ENCODE results near the gene TMEM239. TPM values are rescaled to one million over a fixed set of nuclear protein-coding genes. Genes with fewer than 3 reads are reported as not detected.

TMEM239 gene
- total and polyA plus RNA-seq, 2 of the 8 experiments (the other 6 are each of a cell fraction or from before 2014, with no cell fraction given), result not detected

DNA sequence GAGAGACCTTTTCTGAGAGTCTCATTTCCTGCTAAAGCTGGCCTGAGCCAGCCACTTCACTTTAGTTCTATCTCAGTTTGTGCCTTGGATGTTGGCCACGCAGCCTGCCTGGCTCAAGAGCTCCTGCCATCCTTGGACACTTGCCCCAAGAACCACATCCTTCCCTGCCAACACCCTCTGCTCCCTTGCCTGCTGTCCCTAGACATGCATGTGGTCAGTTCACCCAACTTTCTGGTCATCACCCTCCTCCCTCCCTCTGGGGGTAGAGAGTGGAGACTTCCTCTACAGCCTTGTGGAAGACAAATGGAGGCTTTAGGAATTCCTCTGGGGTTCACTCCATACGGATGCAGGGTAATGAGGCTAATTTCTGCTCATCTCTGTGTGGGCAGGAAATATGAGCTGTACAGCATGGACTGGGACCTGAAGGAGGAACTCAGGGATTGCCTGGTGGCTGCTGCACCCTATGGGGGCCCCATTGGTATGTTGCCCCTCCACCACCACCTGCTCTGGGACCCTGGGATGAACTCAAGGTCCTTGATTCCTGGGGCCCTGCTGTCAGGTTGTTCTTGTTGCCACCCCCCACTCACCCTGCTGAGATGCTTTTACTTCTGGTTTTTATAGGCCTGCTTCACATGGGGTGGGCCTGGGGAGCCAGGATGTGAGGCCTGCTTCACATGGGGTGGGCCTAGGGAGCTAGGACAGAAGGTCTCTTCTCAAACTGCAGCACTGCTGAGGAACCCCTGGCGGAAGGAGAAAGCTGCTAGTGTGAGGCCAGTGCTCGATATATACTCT lies 43.4 kb downstream of the TMEM239 start:
- no peak overlapping the region for H4K5ac ChIP-seq (ENCODE audit: insufficient read length, low read depth, low read length)
- no peak overlapping the region for H3K4ac ChIP-seq (replicated peaks; ENCODE audit: insufficient read length, low read depth, low read length)
- no peak for DNase-seq (ENCODE audit: low read depth in 1 of 2, low spot score in 2 of 2)
- no peak overlapping the region for H3K18ac ChIP-seq (ENCODE audit: extremely low read depth, low read length)
- H3K23ac ChIP-seq (ENCODE audit: insufficient read length), result no peak overlapping the region
- H3K27me3 ChIP-seq (replicated peaks in 1 of 4; ENCODE audit: control insufficient read depth in 3 of 4, extremely low read depth in 1 of 4, insufficient read depth in 3 of 4, low read length in 3 of 4), result no peaks in the 10 kb centered on the region
- no peaks in the 10 kb centered on the region for H3K9me3 ChIP-seq (ENCODE audit: insufficient read depth in 2 of 2, low read depth in 1 of 2, low read length in 1 of 2)
- H4K20me1 ChIP-seq (replicated peaks in 1 of 2; ENCODE audit: control insufficient read depth in 1 of 2, insufficient read depth in 2 of 2, low read length in 2 of 2), result no peaks in the 10 kb centered on the region
- no peak overlapping the region for H3K9ac ChIP-seq (replicated peaks in 1 of 4; ENCODE audit: extremely low read depth in 1 of 4, low read depth in 3 of 4, low read length in 3 of 4)
- POLR2A ChIA-PET (ENCODE audit: partially characterized antibody), result interaction anchor here (1.8 to 2.6 kb wide), 2 partner anchors 11 to 13 kb away, joined by 4 to 12 read pairs; partner anchors contain the start of gene PTPRA
- H3K4me3 ChIP-seq (ENCODE audit: extremely low read depth in 1 of 4, insufficient read depth in 2 of 4, low read depth in 3 of 4, low read length in 4 of 4), result no peak overlapping the region
- no peaks in the 10 kb centered on the region for H3K79me2 ChIP-seq (ENCODE audit: control insufficient read depth in 1 of 2, insufficient read depth in 2 of 2, low read length in 2 of 2)
- no peak for TF ChIP-seq TAF1 (IDR thresholded peaks at IDR 0.05; ENCODE audit: low read depth, low read length)
- TF ChIP-seq ATF3 (IDR thresholded peaks at IDR 0.05; ENCODE audit: insufficient read depth, low read depth, low read length), result no peak
- no peak for TF ChIP-seq TCF12 (IDR thresholded peaks at IDR 0.05; ENCODE audit: low read depth, low read length)
- no peak overlapping the region for H3K27ac ChIP-seq (ENCODE audit: low read depth, low read length)
- H3K23me2 ChIP-seq (ENCODE audit: low read depth, low read length), result no peaks in the 10 kb centered on the region
- H3K14ac ChIP-seq (ENCODE audit: insufficient read length), result no peak overlapping the region
- no peak for FAIRE-seq
- no peak overlapping the region for H2BK15ac ChIP-seq (ENCODE audit: low read length)
- no peak overlapping the region for H2BK12ac ChIP-seq (ENCODE audit: low read depth, low read length)
- CTCF ChIA-PET (ENCODE audit: partially characterized antibody), result interaction anchor here (0.5 to 1.4 kb wide), 5 partner anchors 8 to 141 kb away, joined by 3 to 5 read pairs (median 3); no protein-coding TSS in a partner anchor
- H2BK5ac ChIP-seq (ENCODE audit: low read depth, low read length), result 0 out of 2 replicates have a peak overlapping the region, but pooled peaks have one; percentile 39
- H3K4me1 ChIP-seq (replicated peaks in 1 of 4; ENCODE audit: control insufficient read depth in 3 of 4, insufficient read depth in 4 of 4, low read length in 3 of 4), result no peaks in the 10 kb centered on the region
- H3K56ac ChIP-seq (replicated peaks; ENCODE audit: insufficient read length, low read depth, low read length), result no peak overlapping the region
- no peak overlapping the region for H2BK120ac ChIP-seq (replicated peaks; ENCODE audit: low read depth, low read length)
- H2AFZ ChIP-seq (ENCODE audit: low read length), result no peak overlapping the region
- H3K4me2 ChIP-seq (ENCODE audit: insufficient read depth in 1 of 2, low read depth in 2 of 2, low read length in 2 of 2), result no peak overlapping the region
- no peak overlapping the region for H4K8ac ChIP-seq (ENCODE audit: extremely low read depth, insufficient read depth, low read length)
- H3K79me1 ChIP-seq (ENCODE audit: low read depth, low read length), result no peaks in the 10 kb centered on the region
- H3K36me3 ChIP-seq (ENCODE audit: control insufficient read depth in 2 of 4, insufficient read depth in 4 of 4, low read length in 3 of 4), result no peaks in the 10 kb centered on the region; a peak in 1 of 8 replicates
- H2AK5ac ChIP-seq (ENCODE audit: low read depth, low read length), result no peak overlapping the region
- H4K91ac ChIP-seq (replicated peaks; ENCODE audit: insufficient read length, low read length), result no peak overlapping the region
- no peak overlapping the region for H2BK20ac ChIP-seq (ENCODE audit: low read length)
- whole genome bisulfite sequencing, 2 experiments (ENCODE audit: extremely low coverage in 1 of 2, insufficient coverage in 1 of 2, insufficient read length in 1 of 2, insufficient replicate concordance in 2 of 2, low coverage in 1 of 2, low lambda C conversion rate in 2 of 2, missing lambda C conversion rate in 1 of 2), result 94% methylated on average over 4 of the region's 4 CpGs; no CpG with 5 or more reads in 1 of the 2 experiments

Measured in H1 (cell line).